ENCODE results near the gene STX18. TPM values are rescaled to one million over a fixed set of nuclear protein-coding genes. Genes with fewer than 3 reads are reported as not detected.

The STX18 gene
- total and polyA plus RNA-seq, 2 donors (not counting 1 experiment from before 2014, with no cell fraction given): 27.4 to 28.2 TPM

- Histone ChIP-seq H2AFZ (ENCODE audit: low read length) (no peak overlapping the region), H3K4me1 (ENCODE audit: control insufficient read depth, extremely low read depth, insufficient read depth, low read length) (no peaks in the 10 kb centered on the region), H3K79me2 (ENCODE audit: control insufficient read depth, insufficient read depth, low read length) (no peaks in the 10 kb centered on the region), H3K4me3 (replicated peaks in 1 of 4; ENCODE audit: control extremely low read depth in 1 of 4, insufficient read depth in 1 of 4, low read depth in 3 of 4, low read length in 4 of 4) (no peak overlapping the region), H3K4me2 (ENCODE audit: extremely low read depth, insufficient read depth, low read length) (no peak overlapping the region), H4K20me1 (ENCODE audit: control insufficient read depth, extremely low read depth, insufficient read depth, low read length) (no peaks in the 10 kb centered on the region), H3K9me3 (ENCODE audit: control insufficient read depth, insufficient read depth, low read depth, low read length) (no peaks in the 10 kb centered on the region), H3K27ac (ENCODE audit: insufficient read depth, low read length) (no peak overlapping the region), H3K9ac (ENCODE audit: insufficient read depth, low read length) (no peak overlapping the region), H3K36me3 (ENCODE audit: control insufficient read depth, insufficient read depth, low read length) (peaks cover 6% of the 10 kb centered on the region), H3K27me3 (ENCODE audit: control insufficient read depth, insufficient read depth, low read length) (no peaks in the 10 kb centered on the region)
- DNase-seq (ENCODE audit: low read depth in 2 of 2): no peak
- no peak for TF ChIP-seq CTCF (conservative IDR thresholded peaks at IDR 0.05 in 1 of 2, IDR thresholded peaks at IDR 0.05 in 1 of 2; ENCODE audit: low read depth in 1 of 2, low read length in 2 of 2)
- no peak for TF ChIP-seq EZH2 (IDR thresholded peaks at IDR 0.05; ENCODE audit: low read length, missing control alignments)
Measured at GRCh38 chr4:4417886-4418285, 124.0 kb downstream of the STX18 start.

- TF ChIP-seq CTCF (conservative IDR thresholded peaks at IDR 0.05 in 1 of 2, IDR thresholded peaks at IDR 0.05 in 1 of 2; ENCODE audit: low read depth in 1 of 2, low read length in 2 of 2) (no peak), EZH2 (IDR thresholded peaks at IDR 0.05; ENCODE audit: low read length, missing control alignments) (no peak)
- no peaks in the 10 kb centered on the region for H4K20me1 ChIP-seq (ENCODE audit: control insufficient read depth, extremely low read depth, insufficient read depth, low read length)
- H3K4me1 ChIP-seq (ENCODE audit: control insufficient read depth, extremely low read depth, insufficient read depth, low read length): no peaks in the 10 kb centered on the region
- no peaks in the 10 kb centered on the region for H3K9me3 ChIP-seq (ENCODE audit: control insufficient read depth, insufficient read depth, low read depth, low read length)
- no peaks in the 10 kb centered on the region for H3K27me3 ChIP-seq (ENCODE audit: control insufficient read depth, insufficient read depth, low read length)
- H3K4me3 ChIP-seq (replicated peaks in 1 of 4; ENCODE audit: control extremely low read depth in 1 of 4, insufficient read depth in 1 of 4, low read depth in 3 of 4, low read length in 4 of 4): no peak overlapping the region
- no peak overlapping the region for H3K4me2 ChIP-seq (ENCODE audit: extremely low read depth, insufficient read depth, low read length)
- H3K79me2 ChIP-seq (ENCODE audit: control insufficient read depth, insufficient read depth, low read length): no peaks in the 10 kb centered on the region
- no peak overlapping the region for H2AFZ ChIP-seq (ENCODE audit: low read length)
- no peak overlapping the region for H3K27ac ChIP-seq (ENCODE audit: insufficient read depth, low read length)
- no peak for DNase-seq (ENCODE audit: low read depth in 2 of 2)
- H3K9ac ChIP-seq (ENCODE audit: insufficient read depth, low read length): no peak overlapping the region
- peaks cover 6% of the 10 kb centered on the region for H3K36me3 ChIP-seq (ENCODE audit: control insufficient read depth, insufficient read depth, low read length)
Measured at GRCh38 chr4:4416981-4417380, 124.9 kb downstream of the STX18 start.

GRCh38 chr4:4415806-4416805, 125.7 kb downstream of the STX18 start:
- no peaks in the 10 kb centered on the region for H3K4me1 ChIP-seq (ENCODE audit: control insufficient read depth, extremely low read depth, insufficient read depth, low read length)
- H3K9ac ChIP-seq (ENCODE audit: insufficient read depth, low read length): no peak overlapping the region
- peaks cover 6% of the 10 kb centered on the region for H3K36me3 ChIP-seq (ENCODE audit: control insufficient read depth, insufficient read depth, low read length)
- no peak for TF ChIP-seq CTCF (conservative IDR thresholded peaks at IDR 0.05 in 1 of 2, IDR thresholded peaks at IDR 0.05 in 1 of 2; ENCODE audit: low read depth in 1 of 2, low read length in 2 of 2)
- no peak for TF ChIP-seq EZH2 (IDR thresholded peaks at IDR 0.05; ENCODE audit: low read length, missing control alignments)
- H3K9me3 ChIP-seq (ENCODE audit: control insufficient read depth, insufficient read depth, low read depth, low read length): no peaks in the 10 kb centered on the region
- no peaks in the 10 kb centered on the region for H4K20me1 ChIP-seq (ENCODE audit: control insufficient read depth, extremely low read depth, insufficient read depth, low read length)
- H3K4me2 ChIP-seq (ENCODE audit: extremely low read depth, insufficient read depth, low read length): no peak overlapping the region
- H2AFZ ChIP-seq (ENCODE audit: low read length): no peak overlapping the region
- H3K27me3 ChIP-seq (ENCODE audit: control insufficient read depth, insufficient read depth, low read length): no peaks in the 10 kb centered on the region
- no peak overlapping the region for H3K27ac ChIP-seq (ENCODE audit: insufficient read depth, low read length)
- H3K79me2 ChIP-seq (ENCODE audit: control insufficient read depth, insufficient read depth, low read length): no peaks in the 10 kb centered on the region
- no peak for DNase-seq (ENCODE audit: low read depth in 2 of 2)
- H3K4me3 ChIP-seq (replicated peaks in 1 of 4; ENCODE audit: control extremely low read depth in 1 of 4, insufficient read depth in 1 of 4, low read depth in 3 of 4, low read length in 4 of 4): no peak overlapping the region
